D721Med (cell line): ENCODE measurements around the gene CNTNAP2.

Experiments
- DNase-seq: peaks from one replicate; pipeline ENCODE4 v3.0.0; 2011; ENCODE audit warnings: low spot score; ENCODE audit not compliant: insufficient read length
- FAIRE-seq: peaks from 2 replicates; lab custom pipeline; 2011; peaks lifted over from hg19 to GRCh38; lab: Jason Lieb, UNC
- CTCF ChIP-seq: IDR thresholded peaks from 2 replicates; pipeline ENCODE4 v1.5.1; 2012; ENCODE audit warnings: mild to moderate bottlenecking, control low read depth; ENCODE audit not compliant: insufficient read depth; ENCODE audit errors: missing control alignments

CNTNAP2 gene

GRCh38 chr7:146405737-146406136 lies 289.1 kb downstream of the CNTNAP2 start:
- FAIRE-seq (no peak), DNase-seq (no peak)
- no peak for TF ChIP-seq CTCF

- no peak for TF ChIP-seq CTCF
- DNase-seq (no peak), FAIRE-seq (no peak)
These were observed 295.4 kb downstream of the CNTNAP2 start for GRCh38 chr7:146411975-146412374.

- TF ChIP-seq CTCF: no peak
- no peak for FAIRE-seq
- no peak for DNase-seq
These were observed 296.2 kb downstream of the CNTNAP2 start for GRCh38 chr7:146412781-146413180.

GRCh38 chr7:146414373-146414772 lies 297.8 kb downstream of the CNTNAP2 start:
- TF ChIP-seq CTCF: no peak
- FAIRE-seq: no peak
- DNase-seq: no peak

GRCh38 chr7:146414937-146415336 lies 298.3 kb downstream of the CNTNAP2 start:
- DNase-seq (no peak), FAIRE-seq (peak; percentile 56)
- TF ChIP-seq CTCF: no peak

- FAIRE-seq: no peak
These were observed 300.6 kb downstream of the CNTNAP2 start for GRCh38 chr7:146417176-146417575.

GRCh38 chr7:146423446-146423845 lies 306.8 kb downstream of the CNTNAP2 start:
- FAIRE-seq (no peak), DNase-seq (no peak)
- no peak for TF ChIP-seq CTCF

More at GRCh38 chr7:146417176-146417575, 300.6 kb downstream of the CNTNAP2 start:
- TF ChIP-seq CTCF: no peak
- DNase-seq: no peak
